Measurements from ENCODE around the gene RHOV.

DNA sequence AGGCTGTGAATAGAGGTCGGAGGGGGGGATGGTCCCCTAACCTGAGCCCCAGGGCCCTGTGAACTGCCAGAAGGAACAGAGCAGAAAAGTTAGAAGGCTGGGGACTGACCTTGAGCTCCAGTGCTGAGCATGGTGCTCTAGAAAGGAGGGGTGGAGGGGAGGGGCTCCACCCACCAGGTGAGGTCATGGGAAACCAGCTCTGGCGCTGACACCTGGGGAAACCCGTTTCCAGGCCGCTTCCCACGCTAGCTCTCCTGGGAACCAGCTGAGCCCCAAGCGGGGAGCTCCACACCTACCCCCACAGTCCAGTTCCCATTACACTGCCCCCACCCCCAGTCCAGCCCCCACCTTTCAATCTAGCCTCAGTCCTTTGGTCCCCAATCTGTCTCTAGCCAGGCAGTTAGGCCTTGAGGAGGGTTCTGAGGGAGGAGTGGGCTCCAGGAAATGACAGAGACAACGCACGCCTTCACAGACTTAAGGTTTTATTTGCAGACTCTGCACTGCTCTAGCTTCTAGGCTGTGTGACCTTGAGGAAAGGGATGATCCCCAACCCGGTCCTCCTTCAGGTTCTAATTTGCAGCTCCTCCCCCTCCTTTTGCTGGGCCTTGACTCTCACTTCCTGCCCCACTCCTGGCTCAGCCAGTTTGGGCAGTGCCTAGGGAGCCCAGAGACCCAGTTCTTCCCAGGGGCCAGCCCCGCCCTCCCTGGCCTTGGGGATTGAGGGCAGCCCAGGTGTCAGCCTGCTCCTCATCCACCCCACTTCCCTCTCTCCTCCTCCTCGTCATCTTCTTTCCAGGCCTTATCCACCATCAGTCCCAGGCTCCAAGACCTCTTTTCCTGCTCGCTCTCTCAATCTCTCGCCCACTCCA lies 2.1 kb downstream of the RHOV start:
- TF ChIP-seq EZH2phosphoT487 (IDR thresholded peaks at IDR 0.05; ENCODE audit: insufficient read depth, low read depth): no peak
- no peak for TF ChIP-seq EZH2 (IDR thresholded peaks at IDR 0.05; ENCODE audit: insufficient read depth, poor library complexity, severe bottlenecking)

Measured in GM23248 (cell line).